Activated T-cell treated with anti-CD3 and anti-CD28 coated beads, Interleukin-2, amount 50 U/mL, for 1 hour (primary cell): ENCODE data around the gene STUB1.
A peak's percentile ranks its signal among the peaks of the same experiment; 100 is the strongest.

Experiments
- DNase-seq: peaks from one replicate; pipeline ENCODE4 v3.0.0-alpha.2; 2020

The STUB1 gene

DNA sequence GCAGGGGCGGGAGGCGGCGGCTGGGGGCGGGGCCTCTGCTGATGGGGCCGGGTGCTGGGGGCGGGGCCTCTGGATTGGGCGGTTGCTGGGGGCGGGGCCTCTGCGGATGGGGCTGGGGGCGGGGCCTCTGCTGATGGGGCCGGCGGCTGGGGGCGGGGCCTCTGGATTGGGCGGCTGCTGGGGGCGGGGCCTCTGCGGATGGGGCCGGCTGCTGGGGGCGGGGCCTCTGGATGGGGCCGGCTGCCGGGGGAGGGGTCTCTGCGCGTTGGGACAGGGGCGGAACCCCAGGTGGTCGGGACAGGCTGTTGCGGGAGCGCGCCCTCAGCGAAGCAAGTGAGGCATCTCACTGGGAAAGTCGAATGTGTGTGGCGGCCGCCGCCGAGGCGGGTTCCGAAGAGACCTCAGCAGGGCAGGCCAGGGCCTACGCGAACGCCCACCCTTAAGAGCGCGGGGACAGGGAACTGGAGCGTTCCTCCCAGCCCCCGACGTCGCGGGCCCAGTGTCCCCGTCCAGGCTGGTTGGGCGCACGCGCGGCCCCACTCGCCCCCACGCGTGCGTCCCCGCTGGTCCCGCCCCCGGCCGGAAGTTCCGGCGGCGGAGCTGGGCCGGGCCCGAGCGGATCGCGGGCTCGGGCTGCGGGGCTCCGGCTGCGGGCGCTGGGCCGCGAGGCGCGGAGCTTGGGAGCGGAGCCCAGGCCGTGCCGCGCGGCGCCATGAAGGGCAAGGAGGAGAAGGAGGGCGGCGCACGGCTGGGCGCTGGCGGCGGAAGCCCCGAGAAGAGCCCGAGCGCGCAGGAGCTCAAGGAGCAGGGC, at the start of gene STUB1:
TSS of gene STUB1 (plus strand) at position 597 of the 811 bp plus-strand sequence. CDS start at position 713, 116 bp downstream.
- DNase-seq, result peak; percentile 86

DNA sequence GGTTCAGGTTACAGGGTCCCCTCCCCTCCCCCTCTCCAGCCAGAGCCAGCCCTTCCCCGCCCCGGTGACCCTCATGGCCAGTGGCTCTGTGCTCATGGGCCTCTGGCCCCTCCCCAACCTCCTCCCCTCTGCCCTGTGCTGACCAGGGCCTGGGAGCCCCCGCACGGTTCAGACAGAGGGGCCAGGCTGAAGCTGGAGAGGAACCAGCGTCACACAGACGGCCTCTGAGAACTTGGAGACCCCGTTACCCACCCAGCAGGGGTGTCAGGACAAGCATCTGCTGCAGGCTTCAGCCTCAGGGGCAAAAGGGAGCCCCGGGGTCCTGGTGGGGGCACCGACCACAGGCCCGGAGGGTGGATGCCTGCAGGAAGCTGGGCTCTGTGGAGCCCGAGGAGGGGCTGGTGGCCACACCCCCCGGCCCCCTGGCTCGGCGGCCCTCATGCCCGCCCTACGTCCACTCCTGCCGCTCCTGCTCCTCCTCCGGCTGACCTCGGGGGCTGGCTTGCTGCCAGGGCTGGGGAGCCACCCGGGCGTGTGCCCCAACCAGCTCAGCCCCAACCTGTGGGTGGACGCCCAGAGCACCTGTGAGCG, 49.3 kb upstream of the STUB1 start, which contains the start of gene WFIKKN1:
TSS of gene WFIKKN1 (plus strand) at position 171 of the 591 bp plus-strand sequence. CDS start at position 440, 269 bp downstream.
- DNase-seq, result no peak

DNA sequence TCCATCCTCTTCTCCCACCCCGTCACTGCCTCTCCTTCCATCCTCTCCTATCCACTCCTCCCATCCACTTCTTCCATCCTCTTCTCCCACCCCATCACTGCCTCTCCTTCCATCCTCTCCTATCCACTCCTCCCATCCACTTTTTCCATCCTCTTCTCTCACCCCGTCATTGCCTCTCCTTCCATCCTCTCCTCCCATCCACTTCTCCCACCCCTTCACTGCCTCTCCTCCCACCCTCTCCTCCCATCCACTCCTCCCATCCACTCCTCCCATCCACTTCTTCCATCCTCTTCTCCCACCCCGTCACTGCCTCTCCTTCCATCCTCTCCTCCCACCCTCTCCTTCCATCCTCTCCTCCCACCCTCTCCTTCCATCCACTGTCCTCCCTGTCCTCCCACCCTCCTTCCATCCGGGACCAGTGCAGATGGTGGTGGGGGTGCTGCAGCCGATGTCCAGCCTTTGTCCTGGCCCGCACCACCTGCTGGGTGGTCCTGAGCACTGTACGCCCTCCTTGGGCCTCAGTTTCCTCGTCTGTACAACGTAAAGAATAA, 48.3 kb upstream of the STUB1 start:
- no peak for DNase-seq

DNA sequence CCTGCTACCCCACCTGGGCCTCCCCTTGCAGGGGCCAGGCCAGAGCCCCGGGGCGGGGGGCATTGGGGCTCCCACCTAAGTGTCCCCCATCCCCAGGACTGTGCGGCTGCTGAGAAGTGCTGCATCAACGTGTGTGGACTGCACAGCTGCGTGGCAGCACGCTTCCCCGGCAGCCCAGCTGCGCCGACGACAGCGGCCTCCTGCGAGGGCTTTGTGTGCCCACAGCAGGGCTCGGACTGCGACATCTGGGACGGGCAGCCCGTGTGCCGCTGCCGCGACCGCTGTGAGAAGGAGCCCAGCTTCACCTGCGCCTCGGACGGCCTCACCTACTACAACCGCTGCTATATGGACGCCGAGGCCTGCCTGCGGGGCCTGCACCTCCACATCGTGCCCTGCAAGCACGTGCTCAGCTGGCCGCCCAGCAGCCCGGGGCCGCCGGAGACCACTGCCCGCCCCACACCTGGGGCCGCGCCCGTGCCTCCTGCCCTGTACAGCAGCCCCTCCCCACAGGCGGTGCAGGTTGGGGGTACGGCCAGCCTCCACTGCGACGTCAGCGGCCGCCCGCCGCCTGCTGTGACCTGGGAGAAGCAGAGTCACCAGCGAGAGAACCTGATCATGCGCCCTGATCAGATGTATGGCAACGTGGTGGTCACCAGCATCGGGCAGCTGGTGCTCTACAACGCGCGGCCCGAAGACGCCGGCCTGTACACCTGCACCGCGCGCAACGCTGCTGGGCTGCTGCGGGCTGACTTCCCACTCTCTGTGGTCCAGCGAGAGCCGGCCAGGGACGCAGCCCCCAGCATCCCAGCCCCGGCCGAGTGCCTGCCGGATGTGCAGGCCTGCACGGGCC, 47.5 kb upstream of the STUB1 start:
- no peak for DNase-seq

DNA sequence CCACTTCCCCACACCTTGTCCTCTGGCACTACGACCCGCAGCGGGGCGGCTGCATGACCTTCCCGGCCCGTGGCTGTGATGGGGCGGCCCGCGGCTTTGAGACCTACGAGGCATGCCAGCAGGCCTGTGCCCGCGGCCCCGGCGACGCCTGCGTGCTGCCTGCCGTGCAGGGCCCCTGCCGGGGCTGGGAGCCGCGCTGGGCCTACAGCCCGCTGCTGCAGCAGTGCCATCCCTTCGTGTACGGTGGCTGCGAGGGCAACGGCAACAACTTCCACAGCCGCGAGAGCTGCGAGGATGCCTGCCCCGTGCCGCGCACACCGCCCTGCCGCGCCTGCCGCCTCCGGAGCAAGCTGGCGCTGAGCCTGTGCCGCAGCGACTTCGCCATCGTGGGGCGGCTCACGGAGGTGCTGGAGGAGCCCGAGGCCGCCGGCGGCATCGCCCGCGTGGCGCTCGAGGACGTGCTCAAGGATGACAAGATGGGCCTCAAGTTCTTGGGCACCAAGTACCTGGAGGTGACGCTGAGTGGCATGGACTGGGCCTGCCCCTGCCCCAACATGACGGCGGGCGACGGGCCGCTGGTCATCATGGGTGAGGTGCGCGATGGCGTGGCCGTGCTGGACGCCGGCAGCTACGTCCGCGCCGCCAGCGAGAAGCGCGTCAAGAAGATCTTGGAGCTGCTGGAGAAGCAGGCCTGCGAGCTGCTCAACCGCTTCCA, 46.7 kb upstream of the STUB1 start:
- DNase-seq, result no peak

DNA sequence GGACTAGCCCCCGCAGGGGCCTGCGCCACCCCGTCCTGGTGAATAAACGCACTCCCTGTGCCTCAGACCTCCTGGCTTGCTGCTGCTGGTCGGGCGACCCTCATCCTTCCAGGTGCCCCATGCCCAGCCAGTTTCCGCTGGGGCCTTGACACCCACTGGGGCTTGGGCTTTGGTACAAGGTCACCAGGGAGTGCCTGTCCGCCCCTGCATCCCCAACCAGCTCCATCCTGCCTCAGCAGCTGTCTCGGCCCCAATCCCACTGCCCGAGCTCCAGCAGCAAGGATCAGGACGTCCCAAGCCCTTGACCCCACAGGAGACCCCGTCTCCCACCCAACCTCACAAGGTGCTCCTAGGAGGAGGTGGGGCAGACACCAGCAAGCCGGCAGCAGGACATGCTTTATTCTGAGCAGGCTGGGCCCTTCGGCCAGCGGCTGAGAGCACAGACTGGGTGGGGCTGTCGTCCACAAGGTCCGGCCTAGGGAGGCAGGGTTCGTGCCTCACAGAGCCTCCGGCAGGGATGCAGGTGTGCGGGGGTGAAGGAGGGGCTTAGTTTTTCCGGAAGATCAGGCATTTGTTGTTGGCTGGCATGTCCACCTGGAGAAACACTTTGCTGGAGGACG, 46.0 kb upstream of the STUB1 start:
- no peak for DNase-seq

DNA sequence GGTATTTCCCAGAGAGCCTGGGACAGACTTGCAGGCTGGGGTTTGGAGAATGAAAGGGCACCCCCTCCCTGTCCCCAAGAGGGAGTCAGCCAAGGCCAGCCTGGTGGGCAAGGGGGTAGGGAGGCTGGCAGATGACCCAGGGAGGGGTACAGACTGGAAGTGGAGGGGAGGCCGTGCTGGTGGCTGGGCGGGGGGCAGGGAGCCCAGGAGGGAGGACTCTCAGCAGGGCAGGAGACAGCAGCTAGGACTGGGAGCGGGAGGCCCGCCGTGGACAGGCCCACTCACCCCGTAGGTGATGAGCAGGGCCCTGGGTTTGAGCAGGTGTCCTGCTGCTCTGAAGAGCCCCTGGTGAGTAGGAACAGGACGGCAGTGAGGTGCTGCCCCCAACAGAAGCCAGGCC, 45.2 kb upstream of the STUB1 start:
- no peak for DNase-seq

DNA sequence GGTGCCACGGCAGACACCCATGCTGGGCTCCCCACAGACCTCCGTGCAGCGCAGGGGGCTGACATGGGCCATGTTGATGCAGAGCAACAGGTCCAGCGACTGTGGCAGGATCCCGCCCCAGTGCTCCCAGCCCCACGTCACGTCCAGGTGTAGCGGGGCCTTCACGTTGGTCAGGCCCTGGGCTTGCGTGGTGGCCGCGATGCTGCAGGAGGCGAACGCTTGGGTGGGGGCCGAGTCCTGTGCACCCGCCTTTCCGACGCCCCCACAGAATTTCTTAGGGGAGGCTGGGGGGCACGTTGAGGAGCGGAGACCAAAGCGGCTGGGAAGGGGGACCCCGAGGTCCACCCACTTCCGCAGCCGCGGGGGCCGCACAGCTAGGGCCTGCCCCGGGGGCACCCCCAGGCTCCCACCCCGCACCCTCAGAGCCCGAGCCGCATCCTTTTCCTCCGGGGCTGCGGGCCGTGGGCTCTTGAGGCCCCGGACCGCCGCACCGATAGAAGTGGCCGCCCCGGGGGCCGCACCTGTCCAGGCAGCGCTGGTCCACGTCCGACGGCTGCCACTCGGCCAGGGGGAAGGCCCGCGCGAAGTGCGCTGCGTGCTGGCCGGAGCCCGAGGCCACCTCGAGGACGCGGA, 44.5 kb upstream of the STUB1 start:
- DNase-seq, result no peak

DNA sequence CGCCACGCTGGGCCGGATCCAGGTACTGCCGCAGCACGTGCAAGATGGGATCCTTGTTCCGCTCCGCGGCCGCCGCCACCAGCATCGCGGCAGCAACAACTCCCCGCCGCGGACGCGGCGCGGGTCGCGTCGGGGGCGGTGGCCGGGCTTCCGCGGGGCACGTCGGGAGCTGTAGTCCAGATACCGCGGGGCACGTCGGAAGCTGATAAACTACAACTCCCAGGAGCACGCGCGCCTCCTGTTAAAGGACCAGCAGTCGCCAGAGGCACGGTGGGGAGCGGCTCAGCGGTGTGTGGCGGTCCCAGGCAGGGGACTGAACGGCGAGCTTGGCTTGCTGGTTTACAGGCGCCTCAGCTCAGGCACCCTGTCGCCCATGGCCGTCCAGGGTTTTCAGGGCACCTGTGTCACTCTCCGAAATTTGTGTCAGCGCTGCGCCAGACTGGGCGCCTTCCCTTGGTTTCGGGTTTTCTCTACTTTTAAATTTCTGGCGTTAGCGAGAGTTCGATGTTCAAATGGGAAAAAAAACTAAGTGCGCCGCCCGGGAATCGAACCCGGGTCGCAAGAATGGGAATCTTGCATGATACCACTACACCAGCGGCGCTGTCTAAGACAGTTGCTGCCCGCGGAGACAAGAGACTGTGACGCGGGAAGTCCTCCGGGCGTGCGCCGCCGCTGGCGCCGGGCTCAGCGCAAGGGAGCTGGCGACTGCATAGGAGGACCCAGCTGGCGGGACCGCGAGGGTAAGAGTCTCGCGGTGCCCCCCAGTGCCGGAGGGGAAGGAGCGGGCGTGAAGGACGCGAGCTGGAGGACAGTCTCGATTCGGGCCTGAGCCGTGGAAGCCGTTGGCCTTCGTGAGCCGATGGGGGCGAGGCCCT, 43.8 kb upstream of the STUB1 start, which contains the start of gene METTL26:
TSS of gene METTL26 (minus strand) at position 100 of the 875 bp plus-strand sequence. CDS start at position 85, 15 bp downstream.
- DNase-seq, result peak; percentile 95

DNA sequence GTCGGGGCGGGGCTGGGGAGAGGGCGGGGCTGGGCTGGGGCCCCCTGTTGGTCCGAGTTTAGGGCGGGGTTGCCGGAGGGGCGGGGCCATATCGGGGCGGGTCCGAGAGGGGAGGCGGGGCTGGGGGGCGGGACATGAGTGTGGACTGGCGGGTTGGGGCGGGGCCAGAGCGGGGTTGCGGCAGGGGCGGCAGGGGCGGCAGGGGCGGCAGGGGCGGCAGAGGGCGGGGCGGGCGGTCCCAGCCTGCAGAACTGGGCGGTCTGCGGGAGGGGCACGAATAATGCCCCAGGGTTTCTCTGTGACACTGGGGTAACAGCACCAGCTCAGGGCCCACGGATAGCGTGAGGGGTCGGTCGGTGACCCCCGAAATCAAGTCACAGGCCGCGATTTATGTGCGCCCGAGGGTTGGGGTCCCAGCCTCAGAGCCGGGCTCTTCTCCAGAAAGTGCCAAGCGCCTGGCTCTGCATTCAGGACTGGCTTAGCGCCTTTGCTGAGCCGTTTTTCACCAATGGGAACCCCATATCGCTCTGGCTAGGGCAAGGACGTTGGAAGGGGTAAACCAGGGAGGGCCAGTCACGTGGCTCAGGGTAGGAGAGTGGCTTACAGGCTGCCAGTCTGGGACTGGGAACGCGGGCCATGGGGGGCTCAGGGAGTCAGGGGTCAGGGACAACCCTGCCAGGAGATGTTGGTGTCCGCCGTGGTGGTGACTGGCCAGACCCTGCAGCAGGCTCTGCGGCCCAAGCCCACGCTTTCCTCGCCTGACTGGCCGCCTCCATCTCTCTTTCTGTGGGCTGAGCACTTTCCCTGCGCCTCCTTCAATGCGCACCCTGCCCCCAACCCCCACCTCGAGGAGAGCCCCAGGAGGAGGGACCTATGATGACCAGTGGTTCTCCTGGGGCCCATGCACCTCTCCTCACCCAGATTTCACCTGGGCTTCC, 42.9 kb upstream of the STUB1 start:
- DNase-seq, result peak; percentile 38

DNA sequence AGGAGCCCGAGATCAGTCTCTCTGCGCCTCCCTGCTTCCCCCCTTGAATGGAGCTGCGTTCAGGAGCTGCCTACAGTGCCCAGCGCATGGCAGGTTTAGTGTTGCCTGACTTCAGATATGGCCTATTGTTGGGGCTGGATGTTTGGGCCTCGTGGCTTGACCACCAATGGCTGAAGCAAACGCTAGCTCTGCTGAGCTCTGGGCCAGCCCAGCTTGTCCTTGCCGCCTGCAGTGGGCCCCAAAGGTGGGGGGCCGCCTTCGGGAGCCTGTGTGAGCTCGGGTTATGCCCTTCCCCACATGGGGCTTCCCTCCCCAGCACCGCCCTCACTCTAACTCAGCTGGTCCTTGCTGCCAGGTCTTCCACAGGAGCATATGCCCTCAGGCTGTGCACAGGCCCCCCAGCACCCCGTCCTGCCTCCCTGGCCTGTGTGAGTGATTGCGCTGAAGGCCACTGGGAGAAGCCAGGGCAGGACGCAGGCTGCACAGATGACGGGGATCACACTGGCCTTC, 42.1 kb upstream of the STUB1 start:
- no peak for DNase-seq

DNA sequence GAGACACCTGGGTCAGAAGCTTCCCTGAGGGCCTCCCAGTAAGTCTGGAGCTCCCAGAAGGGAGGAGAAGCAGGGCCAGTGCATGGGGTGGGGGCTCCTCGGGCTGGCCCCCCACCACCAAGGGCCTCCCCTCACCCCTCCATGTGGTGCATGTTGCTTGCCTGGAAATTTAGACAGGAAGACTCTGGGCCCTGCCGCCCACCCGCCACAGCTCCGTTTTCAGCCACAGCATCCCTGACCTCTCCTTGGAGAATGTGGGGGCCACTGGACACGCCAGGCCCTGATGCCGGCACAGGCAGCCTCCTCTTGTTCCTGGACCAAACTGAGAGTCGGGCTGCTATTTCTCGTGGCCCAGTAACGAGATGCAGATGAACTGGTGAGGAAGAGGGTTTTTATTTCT, 41.4 kb upstream of the STUB1 start:
- no peak for DNase-seq

DNA sequence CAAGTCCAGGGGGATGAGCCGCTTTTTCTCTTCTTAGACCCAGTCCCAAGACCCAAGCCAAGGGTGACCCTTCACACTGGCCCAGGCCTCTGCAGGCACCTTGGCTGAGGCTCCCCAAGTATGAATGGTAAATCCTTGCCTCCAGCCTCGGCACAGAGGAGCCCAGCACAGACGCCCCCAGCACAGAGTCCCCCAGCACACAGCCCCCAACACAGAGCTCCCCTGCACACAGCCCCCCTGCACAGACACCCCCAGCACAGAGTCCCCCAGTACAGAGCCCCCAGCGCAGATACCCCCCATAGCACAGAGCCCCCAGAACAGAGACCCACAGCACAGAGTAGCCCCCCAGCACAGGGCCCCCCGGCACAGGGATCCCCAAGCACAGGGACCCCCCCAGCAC, 39.6 kb upstream of the STUB1 start:
- DNase-seq, result no peak

DNA sequence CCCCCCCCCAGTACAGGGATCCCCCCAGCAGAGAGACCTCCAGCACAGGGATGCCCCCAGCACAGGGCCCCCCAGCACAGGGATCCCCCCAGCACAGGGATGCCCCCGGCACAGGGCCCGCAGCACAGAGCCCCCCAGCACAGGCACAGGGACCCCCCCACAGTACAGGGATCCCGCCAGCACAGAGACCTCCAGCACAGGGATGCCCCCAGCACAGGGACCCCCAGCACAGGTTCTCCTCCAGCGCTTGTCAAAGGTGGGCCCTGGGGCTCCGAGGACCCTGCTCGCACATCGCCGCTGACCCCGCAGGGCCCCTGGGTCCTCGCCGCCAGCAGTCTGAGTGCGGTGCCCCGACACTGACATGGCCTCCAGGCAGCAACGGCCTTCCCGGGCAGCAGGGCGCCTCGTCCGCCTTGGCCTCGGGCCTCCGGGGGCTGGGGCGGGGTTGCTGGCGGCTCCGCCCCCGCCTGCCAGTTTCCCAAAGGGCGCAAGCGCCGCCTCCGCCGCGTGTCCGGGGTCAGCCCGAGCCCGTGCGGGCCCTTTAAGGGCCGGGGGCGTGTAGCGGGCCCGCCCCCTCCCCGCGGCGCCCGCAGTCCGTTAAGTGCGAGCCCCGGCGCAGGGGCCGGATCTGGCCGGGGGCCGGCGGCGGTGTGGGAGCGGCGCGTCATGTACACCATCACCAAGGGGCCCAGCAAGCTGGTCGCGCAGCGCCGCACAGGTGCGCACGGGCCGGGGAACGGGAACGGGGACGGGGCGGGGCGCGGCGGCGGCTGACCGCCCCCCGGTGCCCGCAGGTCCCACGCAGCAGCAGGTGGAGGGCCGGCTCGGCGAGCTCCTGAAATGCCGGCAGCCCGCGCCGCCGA, 38.7 kb upstream of the STUB1 start, which contains the start of gene MCRIP2:
TSS of gene MCRIP2 (plus strand) at position 503 of the 863 bp plus-strand sequence. CDS start at position 667, 164 bp downstream.
- DNase-seq, result peak; percentile 69

DNA sequence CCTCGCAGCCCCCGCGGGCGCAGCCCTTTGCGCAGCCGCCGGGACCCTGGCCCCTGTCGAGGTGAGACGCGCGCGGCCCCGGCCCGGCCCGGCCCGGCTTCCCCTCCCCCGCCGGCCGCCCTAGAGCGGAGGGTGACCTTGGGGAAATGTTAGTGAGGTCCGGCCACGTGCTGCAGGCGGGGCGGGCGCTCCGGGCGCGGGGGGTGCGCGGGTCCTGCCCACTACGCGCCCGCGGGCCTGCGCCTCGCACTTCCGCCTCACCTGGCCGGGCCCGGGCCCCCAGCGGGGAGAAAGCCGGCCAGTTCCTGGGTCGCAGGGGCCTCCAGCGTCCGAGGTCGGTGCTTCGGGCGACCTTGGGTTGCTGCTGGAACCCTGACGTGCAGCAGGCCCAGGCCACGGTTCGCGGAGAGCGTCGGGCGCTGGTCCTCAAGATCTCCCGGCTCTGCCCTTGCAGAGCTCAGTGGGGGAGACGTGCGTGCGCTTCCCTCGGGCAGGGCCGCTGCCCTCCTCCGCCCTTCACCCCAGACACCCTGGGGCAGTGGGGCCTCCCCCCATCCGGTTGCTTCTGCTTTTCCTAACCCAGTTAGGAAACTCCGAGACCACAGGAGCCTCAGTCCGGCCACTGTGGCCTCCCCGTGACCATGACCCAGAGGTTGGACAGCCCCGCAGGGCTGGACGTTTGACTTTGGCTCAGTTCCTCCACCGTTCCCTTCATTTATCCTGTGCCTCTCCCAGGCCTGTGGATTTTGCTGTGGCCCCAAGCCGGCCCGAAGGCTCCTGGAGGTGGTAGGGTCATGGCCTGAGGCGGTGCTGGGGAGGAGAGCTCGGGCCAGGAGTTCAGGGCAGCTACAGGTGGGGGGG, 37.8 kb upstream of the STUB1 start:
- peak; percentile 39 for DNase-seq

DNA sequence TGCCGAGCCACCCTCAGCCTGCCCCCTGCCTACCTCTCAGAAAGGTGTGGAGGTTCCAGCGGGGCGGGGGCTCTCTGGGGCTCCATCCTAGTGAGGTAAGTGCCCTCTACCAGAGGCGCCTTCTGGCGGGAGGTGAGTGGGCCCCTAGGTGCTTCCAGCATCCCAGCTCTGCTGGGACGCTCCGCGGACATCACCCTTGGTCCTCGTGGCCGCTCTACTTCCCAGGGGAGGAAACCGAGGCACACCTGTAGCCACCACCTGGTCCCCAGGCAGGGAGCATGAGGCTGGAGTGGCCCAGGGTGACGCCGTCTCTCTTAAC, 37.2 kb upstream of the STUB1 start:
- DNase-seq, result no peak

DNA sequence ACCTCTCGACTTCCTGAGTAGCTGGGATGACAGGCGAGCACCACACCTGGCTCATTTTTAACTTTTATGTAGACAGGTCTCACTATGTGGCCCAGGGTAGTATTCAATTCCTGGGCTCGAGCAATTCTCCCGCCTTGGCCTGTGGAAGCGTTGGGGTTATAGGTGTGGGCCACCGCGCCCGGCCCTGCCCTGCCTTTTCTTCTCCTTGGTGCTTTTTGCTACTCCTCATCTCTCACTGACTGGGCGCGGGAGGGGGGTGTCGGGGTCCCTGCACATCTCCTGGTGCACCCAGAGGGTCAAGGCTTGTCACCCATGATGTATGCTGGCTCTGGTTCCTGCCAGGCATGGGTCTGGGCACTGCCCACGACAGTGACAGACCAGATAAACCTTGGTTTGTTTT, 35.7 kb upstream of the STUB1 start:
- DNase-seq, result no peak
